Right cardiac atrium (tissue), 5 donors: ENCODE measurements around the gene LRRC36. TPM values are rescaled to one million over a fixed set of nuclear protein-coding genes. Genes with fewer than 3 reads are reported as not detected.
A peak's percentile ranks its signal among the peaks of the same experiment; 100 is the strongest.

ENCODE experiments used
- ATAC-seq, 2 donors: fragments of 200-7000 bp; cut with Tn5 transposase; one replicate each; pipeline versions ENCODE4 v1.8.0 to v1.9.1; 2020; ENCODE audit warnings: moderate library complexity in 2 of 2, mild to moderate bottlenecking in 1 of 2
- DNase-seq, 3 donors: peaks; one replicate each; pipeline ENCODE4 v3.0.0-alpha.2; 2020
- H3K27ac ChIP-seq: one replicate; pipeline ENCODE4 v1.5.1; 2013; ENCODE audit warnings: mild to moderate bottlenecking, low read length, control low read depth, moderate library complexity
- H3K27me3 ChIP-seq: one replicate; pipeline ENCODE4 v1.6.1; 2013; ENCODE audit not compliant: control insufficient read depth, insufficient read depth
- H3K4me1 ChIP-seq: one replicate; pipeline ENCODE4 v1.6.1; 2013; ENCODE audit warnings: low read length; ENCODE audit not compliant: control insufficient read depth, insufficient read depth
- H3K4me3 ChIP-seq: one replicate; pipeline ENCODE4 v1.5.1; 2013; ENCODE audit warnings: low read length, control low read depth
- H3K9me3 ChIP-seq: one replicate; pipeline ENCODE4 v1.6.1; 2013; ENCODE audit warnings: low read length; ENCODE audit not compliant: control insufficient read depth
- WGBS: extraction: QIAGEN DNeasy Blood & Tissue Kit; methylation state at CpG from one replicate; pipeline ENCODE4 v1.1.7; 2013; 5-methylcytosine and 5-hydroxymethylcytosine counted together
- intact Hi-C, 4 donors: fragments of 100-400 bp; cut with DNase I; formaldehyde crosslinking; loops; one replicate each; pipeline versions ENCODE4 v1.11.0 to v1.14.0; 2022 to 2023
- polyA plus RNA-seq: library from polyadenylated mRNA; stranded (reverse); fragments of 200-250 nt; gene quantifications from one replicate; pipeline ENCODE4 v1.2.3, GENCODE V29; 2013
- total RNA-seq, 4 donors: library from RNA; stranded (reverse); fragmentation: NEBNext Ultra II Directional; extraction: Animal tissue kit (Norgen Biotek cat#: 25700); gene quantifications; one replicate each; pipeline ENCODE4 v1.2.1, GENCODE V29; 2021
- donor health status: healthy with polysubstance abuse.
- donor health status: DM: no; HTN: yes; CAD: no.
- donor health status: DM: no; HTN: no; CAD: no.
- donor health status: DM: no; HTN: yes; CAD: no; lungs with severe emphysema.
- donor health status: DM: yes; HTN: yes; CAD: no.

The LRRC36 gene
- total and polyA plus RNA-seq, 5 donors = 0.11 to 0.42 (median 0.32) TPM

GRCh38 chr16:67429053-67429798, 102.6 kb downstream of the LRRC36 start:
- intact Hi-C loops = loop anchor here (1.0 to 10.0 kb wide), 3 partner anchors 36 to 86 kb away; no protein-coding TSS in a partner anchor
- ATAC-seq (no peak), DNase-seq (no peak)
- Histone ChIP-seq H3K27ac (no peak overlapping the region), H3K4me1 (no peaks in the 10 kb centered on the region), H3K9me3 (no peaks in the 10 kb centered on the region), H3K27me3 (no peaks in the 10 kb centered on the region), H3K4me3 (no peak overlapping the region)
- WGBS = 94% methylated on average over 3 of the region's 3 CpGs

DNA sequence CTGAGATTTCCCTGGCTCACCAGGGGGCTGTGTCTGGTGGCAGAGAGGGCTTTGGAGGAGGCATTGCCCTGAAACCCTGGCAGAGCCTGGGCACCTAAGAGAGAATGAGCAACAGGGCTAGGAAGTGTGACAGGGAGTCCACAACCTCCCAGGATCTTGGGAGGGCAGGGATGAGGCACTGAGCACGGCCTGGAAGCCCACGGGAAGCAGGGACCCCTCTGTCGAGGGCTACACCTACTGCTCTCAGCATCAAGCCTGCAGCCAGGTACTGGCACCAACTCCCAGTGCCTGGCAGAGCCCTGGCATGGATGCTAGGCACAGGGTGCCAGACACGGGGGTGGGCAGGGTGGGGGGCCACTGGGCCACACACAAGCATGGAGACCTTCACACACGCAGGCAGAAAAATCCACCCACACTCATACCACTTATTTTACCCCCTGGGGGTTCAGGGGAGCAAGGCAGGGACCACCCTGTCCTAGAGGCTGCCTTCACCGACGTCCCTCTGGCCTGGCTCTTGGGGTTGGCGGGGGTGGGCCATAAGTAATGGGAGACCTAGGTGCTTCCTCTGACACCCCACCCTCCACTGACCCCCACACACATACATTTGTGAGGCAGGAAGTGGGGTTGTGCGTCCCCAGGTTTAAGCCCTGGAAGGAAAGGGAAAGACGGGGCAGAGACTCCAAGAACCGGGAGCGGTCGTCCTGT, 103.3 kb downstream of the LRRC36 start:
- Histone ChIP-seq H3K4me1 (no peaks in the 10 kb centered on the region), H3K27ac (no peak overlapping the region), H3K4me3 (no peak overlapping the region), H3K9me3 (no peaks in the 10 kb centered on the region), H3K27me3 (no peaks in the 10 kb centered on the region)
- ATAC-seq = no peak
- no peak for DNase-seq
- 46% methylated on average over 13 of the region's 13 CpGs for WGBS
- intact Hi-C loops = loop anchor here (1.0 to 10.0 kb wide), 3 partner anchors 35 to 85 kb away; no protein-coding TSS in a partner anchor

GRCh38 chr16:67430504-67430976, 103.9 kb downstream of the LRRC36 start:
- intact Hi-C loops = no loop called here
- no peaks in the 10 kb centered on the region for H3K4me1 ChIP-seq
- H3K27ac ChIP-seq = no peak overlapping the region
- no peaks in the 10 kb centered on the region for H3K9me3 ChIP-seq
- DNase-seq = peak in 2 of 3 donors; percentile 72 to 76
- peak overlapping the region; percentile 59 for H3K4me3 ChIP-seq
- H3K27me3 ChIP-seq = no peaks in the 10 kb centered on the region
- 3% methylated on average over 53 of the region's 53 CpGs for WGBS
- ATAC-seq = peak; percentile 10 to 25

- peak; percentile 51 to 85 (median 80) for DNase-seq
- ATAC-seq = peak; percentile 63 to 68
- Histone ChIP-seq H3K27me3 (no peaks in the 10 kb centered on the region), H3K4me1 (no peaks in the 10 kb centered on the region), H3K9me3 (no peaks in the 10 kb centered on the region), H3K4me3 (peak within 1 kb of the TSS; percentile 59), H3K27ac (no peak within 1 kb of the TSS)
- WGBS = 2% methylated on average over 87 of the region's 87 CpGs
- intact Hi-C loops = no loop called here
These were observed 104.6 kb downstream of the LRRC36 start, which contains the start of gene HSD11B2 for GRCh38 chr16:67430977-67431774. Gene HSD11B2 (plus strand): TSS chr16:67431121. CDS start chr16:67431249, 128 bp downstream.

DNA sequence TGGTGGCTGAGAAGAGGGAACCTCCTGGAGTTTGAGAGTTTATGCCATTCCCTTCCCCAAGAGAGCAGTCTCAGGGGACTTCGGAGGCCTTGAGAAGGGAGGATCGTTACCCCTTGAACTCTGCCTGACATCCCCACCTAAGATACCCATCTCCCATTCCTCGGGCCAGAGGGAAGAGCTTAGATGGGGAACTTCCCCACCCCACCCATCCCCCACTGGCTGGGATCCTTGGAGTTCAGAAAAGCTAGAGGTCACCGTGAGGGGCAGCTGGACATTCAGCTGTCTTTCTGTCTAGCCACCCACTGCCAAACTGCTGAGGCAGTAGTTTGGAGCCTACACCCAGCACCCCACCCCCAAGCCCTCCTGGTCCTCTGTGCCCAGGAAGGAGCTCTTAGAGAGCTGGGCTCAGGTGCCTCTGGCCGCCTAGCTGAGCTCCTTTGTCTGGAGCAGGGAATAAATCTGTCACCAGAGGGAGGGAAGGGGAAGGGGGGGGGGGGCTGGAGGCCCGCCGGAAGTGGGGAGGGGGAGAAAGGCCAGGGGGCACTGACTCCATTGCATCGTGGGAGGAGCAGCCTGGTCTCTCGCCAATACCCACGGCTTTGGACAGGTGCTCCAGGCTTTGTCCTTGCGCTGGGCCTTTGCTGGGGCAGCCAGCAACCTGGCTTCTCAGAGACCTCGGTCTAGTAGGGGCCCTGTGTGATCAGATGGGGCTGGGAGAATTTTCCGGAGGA, 105.3 kb downstream of the LRRC36 start:
- H3K27ac ChIP-seq = no peak overlapping the region
- H3K9me3 ChIP-seq = no peaks in the 10 kb centered on the region
- no peak for ATAC-seq
- 39% methylated on average over 13 of the region's 13 CpGs for WGBS
- H3K4me3 ChIP-seq = peak overlapping the region; percentile 59
- no peaks in the 10 kb centered on the region for H3K4me1 ChIP-seq
- intact Hi-C loops = no loop called here
- no peaks in the 10 kb centered on the region for H3K27me3 ChIP-seq
- no peak for DNase-seq

DNA sequence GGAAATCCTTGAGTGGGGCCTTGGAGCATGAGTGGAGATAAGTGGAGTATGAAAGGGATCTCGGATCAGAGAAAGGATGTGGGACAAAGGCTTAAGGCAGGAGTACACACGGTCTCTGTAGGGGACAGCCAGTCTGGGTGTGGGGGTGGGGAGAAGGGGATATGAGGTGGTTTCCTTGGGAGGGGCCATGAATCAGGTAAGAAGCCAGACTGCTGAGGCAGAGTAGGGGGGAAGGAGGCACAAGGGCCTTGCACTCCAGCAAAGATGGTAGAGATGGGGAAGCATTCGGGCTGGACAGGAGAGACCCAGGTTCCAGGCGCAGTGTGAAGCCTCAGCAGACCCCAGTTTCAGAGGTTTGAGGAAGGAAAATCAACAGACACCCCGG, 105.9 kb downstream of the LRRC36 start:
- Histone ChIP-seq H3K9me3 (no peaks in the 10 kb centered on the region), H3K4me1 (no peaks in the 10 kb centered on the region), H3K27ac (no peak overlapping the region), H3K27me3 (no peaks in the 10 kb centered on the region), H3K4me3 (no peak overlapping the region)
- 68% methylated on average over 5 of the region's 5 CpGs for WGBS
- ATAC-seq (no peak), DNase-seq (no peak)
- intact Hi-C loops = no loop called here

DNA sequence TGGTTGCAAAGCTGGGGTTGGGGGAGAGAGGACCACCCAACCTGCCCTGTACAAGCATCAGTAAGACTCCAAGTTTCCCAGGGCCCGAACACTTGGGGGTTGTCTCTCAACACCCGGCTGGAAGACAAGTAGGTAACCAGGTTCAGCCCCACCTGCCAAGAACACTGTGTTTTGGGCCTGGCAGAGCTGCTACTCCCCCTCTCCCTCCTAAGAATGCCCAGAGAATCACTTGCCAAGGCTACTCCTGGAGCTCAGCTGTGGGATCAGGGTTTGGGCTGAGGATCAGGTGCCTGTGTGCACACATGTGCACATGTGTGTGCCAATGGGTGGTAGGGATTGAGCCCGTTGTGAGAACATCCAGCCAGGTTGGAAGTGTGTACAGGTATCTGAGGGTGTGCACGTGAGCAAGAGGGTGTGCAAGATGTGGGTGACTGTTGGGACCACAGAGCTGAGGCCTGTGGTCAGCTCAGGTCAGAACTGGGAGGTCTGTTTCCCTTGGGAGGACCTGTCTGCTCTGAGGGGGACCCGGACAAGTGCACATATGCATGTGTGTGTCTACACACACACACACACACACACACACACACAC, 106.6 kb downstream of the LRRC36 start:
- H3K4me3 ChIP-seq = no peak overlapping the region
- intact Hi-C loops = no loop called here
- H3K27me3 ChIP-seq = no peaks in the 10 kb centered on the region
- DNase-seq (no peak), ATAC-seq (no peak)
- WGBS = 94% methylated on average over 5 of the region's 5 CpGs
- H3K9me3 ChIP-seq = no peaks in the 10 kb centered on the region
- no peaks in the 10 kb centered on the region for H3K4me1 ChIP-seq
- H3K27ac ChIP-seq = no peak overlapping the region

Other genes with a start within 250 kb of the LRRC36 start
- 10 to 100 TPM; 11.4 to 11.8 (median 11.6) TPM for gene PHAF1, start 216.9 kb upstream of the LRRC36 start, total RNA-seq
- gene PHAF1, start 216.9 kb upstream of the LRRC36 start, polyA plus RNA-seq = 7.1 TPM
- 10 to 100 TPM; 17.0 to 19.8 (median 18.7) TPM for gene B3GNT9, start 175.8 kb upstream of the LRRC36 start, total RNA-seq
- gene B3GNT9, start 175.8 kb upstream of the LRRC36 start, polyA plus RNA-seq = 11.7 TPM
- 10 to 100 TPM in 2 of 4 donors, 1 to 10 TPM in 2; 9.0 to 11.1 (median 9.8) TPM for gene TRADD, start 166.9 kb upstream of the LRRC36 start, total RNA-seq
- 8.7 TPM for gene TRADD, start 166.9 kb upstream of the LRRC36 start, polyA plus RNA-seq
- 10 to 100 TPM in 2 of 4 donors, 1 to 10 TPM in 2; 7.7 to 13.9 (median 9.9) TPM for gene FBXL8, start 166.9 kb upstream of the LRRC36 start, total RNA-seq
- gene FBXL8, start 166.9 kb upstream of the LRRC36 start, polyA plus RNA-seq = 9.8 TPM
- gene HSF4, start 162.1 kb upstream of the LRRC36 start, total RNA-seq = 10 to 100 TPM; 29.7 to 92.2 (median 60.3) TPM
- 36.6 TPM for gene HSF4, start 162.1 kb upstream of the LRRC36 start, polyA plus RNA-seq
- 100 to 1,000 TPM in 3 of 4 donors, 10 to 100 TPM in 1; 67.5 to 125 (median 107) TPM for gene NOL3, start 156.3 kb upstream of the LRRC36 start, total RNA-seq
- 133 TPM for gene NOL3, start 156.3 kb upstream of the LRRC36 start, polyA plus RNA-seq
- gene MATCAP1, start 142.9 kb upstream of the LRRC36 start, total RNA-seq = 10 to 100 TPM; 16.2 to 22.9 (median 17.2) TPM
- 14.8 TPM for gene MATCAP1, start 142.9 kb upstream of the LRRC36 start, polyA plus RNA-seq
- 1 to 10 TPM; 1.3 to 3.0 (median 2.2) TPM for gene EXOC3L1, start 136.7 kb upstream of the LRRC36 start, total RNA-seq
- 3.2 TPM for gene EXOC3L1, start 136.7 kb upstream of the LRRC36 start, polyA plus RNA-seq
- gene E2F4, start 134.7 kb upstream of the LRRC36 start, total RNA-seq = 10 to 100 TPM; 36.4 to 42.5 (median 40.5) TPM
- gene E2F4, start 134.7 kb upstream of the LRRC36 start, polyA plus RNA-seq = 33.9 TPM
- gene ELMO3, start 127.7 kb upstream of the LRRC36 start, total RNA-seq = under 1 TPM; 0.51 to 0.85 (median 0.76) TPM
- gene ELMO3, start 127.7 kb upstream of the LRRC36 start, polyA plus RNA-seq = 0.72 TPM
- gene TMEM208, start 99.7 kb upstream of the LRRC36 start, total RNA-seq = 10 to 100 TPM; 15.4 to 26.2 (median 17.0) TPM
- 43.5 TPM for gene TMEM208, start 99.7 kb upstream of the LRRC36 start, polyA plus RNA-seq
- gene FHOD1, start 79.3 kb upstream of the LRRC36 start, total RNA-seq = 10 to 100 TPM; 16.9 to 32.1 (median 19.4) TPM
- 20.5 TPM for gene FHOD1, start 79.3 kb upstream of the LRRC36 start, polyA plus RNA-seq
- 1 to 10 TPM; 2.2 to 2.9 (median 2.5) TPM for gene SLC9A5, start 77.8 kb upstream of the LRRC36 start, total RNA-seq
- gene SLC9A5, start 77.8 kb upstream of the LRRC36 start, polyA plus RNA-seq = 1.9 TPM
- gene PLEKHG4, start 47.3 kb upstream of the LRRC36 start, total RNA-seq = 1 to 10 TPM; 2.2 to 2.8 (median 2.5) TPM
- 2.2 TPM for gene PLEKHG4, start 47.3 kb upstream of the LRRC36 start, polyA plus RNA-seq
- gene KCTD19, start 74 bp upstream of the LRRC36 start, total RNA-seq = under 1 TPM in 1 of 4 donors, not detected in 3; 0.06 TPM
- 0.07 TPM for gene KCTD19, start 74 bp upstream of the LRRC36 start, polyA plus RNA-seq
- gene TPPP3, start 66.7 kb downstream of the LRRC36 start, total RNA-seq = 100 to 1,000 TPM in 1 of 4 donors, 10 to 100 TPM in 3; 21.9 to 183 (median 33.4) TPM
- gene TPPP3, start 66.7 kb downstream of the LRRC36 start, polyA plus RNA-seq = 64.6 TPM
- gene ZDHHC1, start 89.7 kb downstream of the LRRC36 start, total RNA-seq = 10 to 100 TPM in 1 of 4 donors, 1 to 10 TPM in 3; 6.4 to 10.4 (median 6.4) TPM
- 5.2 TPM for gene ZDHHC1, start 89.7 kb downstream of the LRRC36 start, polyA plus RNA-seq
- gene HSD11B2, start 104.3 kb downstream of the LRRC36 start, total RNA-seq = 1 to 10 TPM in 1 of 4 donors, under 1 TPM in 3; 0.42 to 1.6 (median 0.64) TPM
- 0.38 TPM for gene HSD11B2, start 104.3 kb downstream of the LRRC36 start, polyA plus RNA-seq
- 10 to 100 TPM; 64.1 to 79.4 (median 68.2) TPM for gene ATP6V0D1, start 154.3 kb downstream of the LRRC36 start, total RNA-seq
- gene ATP6V0D1, start 154.3 kb downstream of the LRRC36 start, polyA plus RNA-seq = 44.6 TPM
- gene AGRP, start 156.7 kb downstream of the LRRC36 start, total RNA-seq = not detected
- not detected for gene AGRP, start 156.7 kb downstream of the LRRC36 start, polyA plus RNA-seq
- 10 to 100 TPM; 76.2 to 86.6 (median 83.7) TPM for gene RIPOR1, start 202.0 kb downstream of the LRRC36 start, total RNA-seq
- 43.8 TPM for gene RIPOR1, start 202.0 kb downstream of the LRRC36 start, polyA plus RNA-seq
- gene CTCF, start 235.7 kb downstream of the LRRC36 start, total RNA-seq = 10 to 100 TPM; 24.2 to 30.5 (median 28.6) TPM
- 17.5 TPM for gene CTCF, start 235.7 kb downstream of the LRRC36 start, polyA plus RNA-seq